B cell (primary cell): ENCODE measurements around the gene RAB6A. TPM values are rescaled to one million over a fixed set of nuclear protein-coding genes. Genes with fewer than 3 reads are reported as not detected.

Experiments used
- ATAC-seq: fragments of 200-7000 bp; cut with Tn5 transposase; one replicate; pipeline ENCODE4 v1.10.0; 2021; ENCODE audit warnings: low read depth, mild to moderate bottlenecking, moderate number of reproducible peaks, moderate library complexity
- CTCF ChIA-PET: fragments of 350-600 bp; sonication (Branson Sonifier 250); formaldehyde crosslinking; loops from one replicate; lab custom pipeline; 2021; ENCODE audit warnings: antibody characterized with exemption, inconsistent platforms; lab: Charles Lee
- POLR2A ChIA-PET: fragments of 350-600 bp; sonication (Branson Sonifier 250); formaldehyde crosslinking; loops from one replicate; lab custom pipeline; 2021; ENCODE audit warnings: antibody characterized with exemption; lab: Charles Lee
- DNase-seq: peaks from one replicate; pipeline ENCODE4 v3.0.0; 2013
- H2AFZ ChIP-seq: 2 replicates; pipeline ENCODE4 v1.6.1; 2012; ENCODE audit warnings: mild to moderate bottlenecking, low read depth, low read length; ENCODE audit not compliant: insufficient read depth, poor library complexity, severe bottlenecking
- H3K27ac ChIP-seq, 2 donors: 1 replicate in 1 of 2; 2 replicates in 1 of 2; pipeline ENCODE4 v1.5.1; 2012 to 2013; ENCODE audit warnings: low read length in 2 of 2, mild to moderate bottlenecking in 2 of 2, moderate library complexity in 1 of 2
- H3K27me3 ChIP-seq, 4 experiments: fragments of 200-600 bp in 1 of 4; sonication (generic) in 1 of 4; replicated peaks in 1 of 4; 1 replicate in 2 of 4; 2 replicates in 2 of 4; pipeline versions ENCODE4 v1.6.1 to v1.7.0; 2013 to 2016; ENCODE audit warnings: low read length in 3 of 4, mild to moderate bottlenecking in 2 of 4, mixed read lengths in 1 of 4, moderate library complexity in 1 of 4; ENCODE audit not compliant: insufficient read depth in 4 of 4, control insufficient read depth in 3 of 4; ENCODE audit errors: control extremely low read depth in 1 of 4
- H3K36me3 ChIP-seq, 2 experiments: replicated peaks in 1 of 2; 1 replicate in 1 of 2; 2 replicates in 1 of 2; pipeline versions ENCODE4 v1.6.1 to v1.7.1; 2013; ENCODE audit warnings: low read length in 1 of 2; ENCODE audit not compliant: insufficient read depth in 2 of 2, control insufficient read depth in 1 of 2; ENCODE audit errors: control extremely low read depth in 1 of 2, extremely low read depth in 1 of 2
- H3K4me1 ChIP-seq, 2 donors: fragments of 200-600 bp in 1 of 2; sonication (generic) in 1 of 2; 1 replicate in 1 of 2; 2 replicates in 1 of 2; pipeline versions ENCODE4 v1.5.1 to v1.6.1; 2013 to 2017; ENCODE audit warnings: low read length in 2 of 2; ENCODE audit not compliant: control insufficient read depth in 2 of 2, insufficient read depth in 2 of 2
- H3K4me2 ChIP-seq: replicated peaks from 2 replicates; pipeline ENCODE3; 2012; ENCODE audit warnings: mild to moderate bottlenecking, low read depth, low read length; ENCODE audit not compliant: poor library complexity, severe bottlenecking
- H3K4me3 ChIP-seq, 5 experiments: fragments of 200-600 bp in 1 of 5; sonication (generic) in 1 of 5; 1 replicate in 3 of 5; 2 replicates in 2 of 5; pipeline versions ENCODE4 v1.5.1 to v1.7.0; 2011 to 2016; ENCODE audit warnings: low read length in 4 of 5, mild to moderate bottlenecking in 4 of 5, low read depth in 2 of 5, control low read depth in 1 of 5, moderate library complexity in 1 of 5; ENCODE audit not compliant: insufficient read depth in 1 of 5; ENCODE audit errors: control extremely low read depth in 1 of 5, extremely low read depth in 1 of 5
- H3K79me2 ChIP-seq: fragments of 200-600 bp; sonication (generic); one replicate; pipeline ENCODE4 v1.6.0; 2016; ENCODE audit warnings: low read length; ENCODE audit not compliant: control insufficient read depth, insufficient read depth
- H3K9ac ChIP-seq: fragments of 200-600 bp; sonication (generic); 2 replicates; pipeline ENCODE4 v1.6.1; 2017; ENCODE audit warnings: mild to moderate bottlenecking, low read length, moderate library complexity
- H3K9me3 ChIP-seq, 3 donors: one replicate each; pipeline versions ENCODE4 v1.6.1 to v1.7.1; 2013; ENCODE audit warnings: low read length in 2 of 3; ENCODE audit not compliant: control insufficient read depth in 2 of 3, insufficient read depth in 1 of 3; ENCODE audit errors: control extremely low read depth in 1 of 3
- H4K20me1 ChIP-seq: 2 replicates; pipeline ENCODE4 v1.6.0; 2012; ENCODE audit warnings: mild to moderate bottlenecking, low read length; ENCODE audit not compliant: insufficient read depth, control insufficient read depth, poor library complexity, severe bottlenecking
- H3K27ac Mint-ChIP-seq: one replicate; pipeline ENCODE4 v1.8.0; 2021; ENCODE audit warnings: mixed read lengths
- H3K27me3 Mint-ChIP-seq: one replicate; pipeline ENCODE4 v1.8.0; 2021; ENCODE audit warnings: mixed read lengths
- H3K4me1 Mint-ChIP-seq: one replicate; pipeline ENCODE4 v1.8.0; 2021; ENCODE audit warnings: mixed read lengths
- H3K4me3 Mint-ChIP-seq: one replicate; pipeline ENCODE4 v1.8.0; 2021; ENCODE audit warnings: mixed read lengths
- H3K9me3 Mint-ChIP-seq: one replicate; pipeline ENCODE4 v1.8.0; 2022; ENCODE audit warnings: mixed read lengths; ENCODE audit not compliant: insufficient read depth
- EZH2 ChIP-seq: IDR thresholded peaks from 2 replicates; pipeline ENCODE4 v1.6.1; 2012; ENCODE audit warnings: borderline replicate concordance, low read depth, mild to moderate bottlenecking, moderate library complexity, low read length; ENCODE audit not compliant: insufficient read depth, poor library complexity, severe bottlenecking
- WGBS: methylation state at CpG from one replicate; pipeline ENCODE4 v1.1.5; 2013; ENCODE audit warnings: missing lambda C conversion rate; ENCODE audit not compliant: insufficient coverage; 5-methylcytosine and 5-hydroxymethylcytosine counted together
- intact Hi-C: fragments of 100-400 bp; cut with micrococcal nuclease; formaldehyde crosslinking; loops from one replicate; pipeline ENCODE4 v1.10.0; 2022
- polyA plus RNA-seq: library from polyadenylated mRNA; depleted of rRNA; stranded (reverse); fragments of >200 nt; gene quantifications from 2 replicates; pipeline ENCODE4 v1.2.3, GENCODE V29; 2012
- total RNA-seq, 2 donors: library from RNA; stranded (reverse); fragments of 120-200 nt in 1 of 2; gene quantifications; 1 replicate in 1 of 2; 2 replicates in 1 of 2; pipeline versions ENCODE4 v1.2.3 to v1.2.4, GENCODE V29; 2013 to 2022
- TF ChIP-seq, protein P1 (sequence below): fragments of 200-600 bp; IDR thresholded peaks from one replicate; pipeline ENCODE4 v1.8.0; 2022; ENCODE audit warnings: antibody characterized with exemption, mild to moderate bottlenecking

RAB6A gene
- total and polyA plus RNA-seq, 2 donors (not counting 1 experiment from before 2014, with no cell fraction given), result 17.2 to 70.5 TPM

DNA sequence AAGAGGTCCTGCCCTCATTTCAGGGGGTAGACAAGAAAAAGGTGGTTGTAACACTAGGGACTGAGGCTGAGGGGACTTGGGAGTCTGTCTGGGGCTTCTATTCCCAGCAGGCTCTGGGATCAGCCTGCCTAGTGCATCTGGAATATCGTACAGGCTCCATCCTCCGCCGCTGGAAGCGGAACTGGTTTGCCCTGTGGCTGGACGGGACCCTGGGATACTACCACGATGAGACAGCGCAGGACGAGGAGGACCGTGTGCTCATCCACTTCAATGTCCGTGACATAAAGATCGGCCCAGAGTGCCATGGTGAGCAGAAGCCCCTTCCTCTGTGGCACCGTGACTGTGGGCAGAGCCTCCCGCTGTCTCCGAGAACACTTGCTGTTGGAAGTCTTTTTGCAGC is 110.5 kb downstream of the RAB6A start:
- H3K4me1 Mint-ChIP-seq, result peaks cover 23% of the 10 kb centered on the region

DNA sequence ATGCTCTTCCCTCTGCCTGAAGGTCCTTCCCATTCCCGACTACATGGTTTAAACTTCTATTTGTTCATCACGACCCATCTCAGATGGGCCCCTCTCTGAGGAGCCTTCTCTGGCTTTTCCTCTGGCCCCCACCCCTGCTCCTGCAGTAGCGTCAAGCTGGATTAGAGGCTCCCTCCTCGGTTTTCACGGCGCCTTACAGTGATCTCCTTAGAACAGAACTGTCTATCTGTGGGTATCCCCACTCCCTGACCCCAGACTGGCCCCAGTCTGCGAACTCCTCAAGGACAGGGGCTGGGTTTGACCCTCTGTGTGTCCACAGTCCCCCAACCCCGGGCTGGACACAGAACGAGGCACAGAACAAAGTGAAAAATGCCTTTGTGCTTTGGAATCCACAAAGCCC is 111.7 kb downstream of the RAB6A start:
- no peak overlapping the region for H3K27ac Mint-ChIP-seq
- ChIA-PET POLR2A (interaction anchor here (1.3 kb wide), 1 partner anchor 10 kb away, joined by 4 read pairs; no protein-coding TSS in a partner anchor), CTCF (interaction anchor here (0.7 to 5.9 kb wide), 3 partner anchors 12 to 299 kb away, joined by 3 to 49 read pairs (median 6); no protein-coding TSS in a partner anchor)
- Histone ChIP-seq H3K9me3 (no peaks in the 10 kb centered on the region), H3K27ac (no peak overlapping the region), H3K4me2 (no peak overlapping the region), H3K27me3 (peaks cover 0 to 3% (median 0%) of the 10 kb centered on the region in 4 experiments), H3K4me1 (peaks cover 11 to 20% of the 10 kb centered on the region in 2 donors), H3K79me2 (no peaks in the 10 kb centered on the region), H4K20me1 (no peaks in the 10 kb centered on the region), H3K4me3 (no peak overlapping the region), H3K9ac (no peak overlapping the region), H3K36me3 (no peaks in the 10 kb centered on the region), H2AFZ (no peak overlapping the region)
- ATAC-seq (no peak), DNase-seq (no peak)
- peaks cover 4% of the 10 kb centered on the region for H3K27me3 Mint-ChIP-seq
- peaks cover 23% of the 10 kb centered on the region for H3K4me1 Mint-ChIP-seq
- WGBS, result 89% methylated on average over 9 of the region's 9 CpGs
- H3K4me3 Mint-ChIP-seq, result no peak overlapping the region
- TF ChIP-seq, protein P1, sequence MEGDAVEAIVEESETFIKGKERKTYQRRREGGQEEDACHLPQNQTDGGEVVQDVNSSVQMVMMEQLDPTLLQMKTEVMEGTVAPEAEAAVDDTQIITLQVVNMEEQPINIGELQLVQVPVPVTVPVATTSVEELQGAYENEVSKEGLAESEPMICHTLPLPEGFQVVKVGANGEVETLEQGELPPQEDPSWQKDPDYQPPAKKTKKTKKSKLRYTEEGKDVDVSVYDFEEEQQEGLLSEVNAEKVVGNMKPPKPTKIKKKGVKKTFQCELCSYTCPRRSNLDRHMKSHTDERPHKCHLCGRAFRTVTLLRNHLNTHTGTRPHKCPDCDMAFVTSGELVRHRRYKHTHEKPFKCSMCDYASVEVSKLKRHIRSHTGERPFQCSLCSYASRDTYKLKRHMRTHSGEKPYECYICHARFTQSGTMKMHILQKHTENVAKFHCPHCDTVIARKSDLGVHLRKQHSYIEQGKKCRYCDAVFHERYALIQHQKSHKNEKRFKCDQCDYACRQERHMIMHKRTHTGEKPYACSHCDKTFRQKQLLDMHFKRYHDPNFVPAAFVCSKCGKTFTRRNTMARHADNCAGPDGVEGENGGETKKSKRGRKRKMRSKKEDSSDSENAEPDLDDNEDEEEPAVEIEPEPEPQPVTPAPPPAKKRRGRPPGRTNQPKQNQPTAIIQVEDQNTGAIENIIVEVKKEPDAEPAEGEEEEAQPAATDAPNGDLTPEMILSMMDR, result no peak
- TF ChIP-seq EZH2, result no peak
- no peaks in the 10 kb centered on the region for H3K9me3 Mint-ChIP-seq
- intact Hi-C loops, result no loop called here

More for the DNA sequence above, 110.5 kb downstream of the RAB6A start:
- Histone ChIP-seq H3K27me3 (peaks cover 0 to 3% (median 0%) of the 10 kb centered on the region in 4 experiments), H2AFZ (no peak overlapping the region), H3K4me1 (peaks cover 11 to 20% of the 10 kb centered on the region in 2 donors), H3K79me2 (no peaks in the 10 kb centered on the region), H3K4me2 (no peak overlapping the region), H3K4me3 (no peak overlapping the region), H3K9ac (no peak overlapping the region), H3K9me3 (no peaks in the 10 kb centered on the region), H4K20me1 (no peaks in the 10 kb centered on the region), H3K36me3 (no peaks in the 10 kb centered on the region), H3K27ac (no peak overlapping the region)
- H3K9me3 Mint-ChIP-seq, result no peaks in the 10 kb centered on the region
- no peak overlapping the region for H3K27ac Mint-ChIP-seq
- no peak for DNase-seq
- no peak overlapping the region for H3K4me3 Mint-ChIP-seq
- no peak for ATAC-seq
- CTCF ChIA-PET, result interaction anchor here (1.1 to 5.9 kb wide), 3 partner anchors 10 to 52 kb away, joined by 5 to 49 read pairs (median 6); no protein-coding TSS in a partner anchor
- TF ChIP-seq, protein P1, result no peak
- TF ChIP-seq EZH2, result no peak
- H3K27me3 Mint-ChIP-seq, result no peaks in the 10 kb centered on the region
- POLR2A ChIA-PET, result no interaction called here
- 96% methylated on average over 14 of the region's 14 CpGs for WGBS
- intact Hi-C loops, result no loop called here
